HCT116 (cell line): Measurements from ENCODE around the gene OSCAR. TPM values are rescaled to one million over a fixed set of nuclear protein-coding genes. Genes with fewer than 3 reads are reported as not detected.

Experiments used
- ATAC-seq: fragments of 200-7000 bp; cut with Tn5 transposase; 2 replicates; pipeline ENCODE4 v1.9.1; 2020; ENCODE audit warnings: mild to moderate bottlenecking, moderate library complexity
- BruUV-seq: library from RNA; stranded (reverse); fragments of 400-500 nt; replicated peaks from 2 replicates; lab custom pipeline; 2021; lab: Mats Ljungman, UMichigan
- CTCF ChIA-PET: fragments of 300-600 bp; sonication (Branson Sonifier 250); formaldehyde crosslinking; loops from one replicate; lab custom pipeline; 2021; ENCODE audit warnings: antibody characterized with exemption; lab: Charles Lee
- POLR2A ChIA-PET: fragments of 300-600, 350-600 bp; sonication (Branson Sonifier 250); formaldehyde crosslinking; loops from one replicate; lab custom pipeline; 2021; ENCODE audit warnings: antibody characterized with exemption; lab: Charles Lee
- RAD21 ChIA-PET, 2 experiments: fragments of 300-600 bp; sonication (Branson Sonifier 250); formaldehyde crosslinking; loops; one replicate each; lab custom pipeline; 2023; ENCODE audit warnings: low total read pairs in 2 of 2; ENCODE audit not compliant: uncharacterized antibody in 2 of 2, unreplicated experiment in 2 of 2, low non-redundant PET in 1 of 2; lab: Charles Lee
- DNase-seq: peaks from one replicate; pipeline ENCODE4 v3.0.0-alpha.2; 2010; ENCODE audit warnings: low read depth, low spot score
- H2AFZ ChIP-seq: fragments of 200-600 bp; shearing (Covaris generic), sonication (generic); 2 replicates; pipeline ENCODE4 v1.6.1; 2017; ENCODE audit warnings: low read depth, mixed run types, mixed read lengths, antibody characterized with exemption, low read length; ENCODE audit not compliant: poor library complexity, severe bottlenecking
- H3K27ac ChIP-seq: 2 replicates; pipeline ENCODE4 v1.5.1; 2012; ENCODE audit warnings: low read depth, low read length
- H3K27me3 ChIP-seq: fragments of 200-600 bp; sonication (generic); 2 replicates; pipeline ENCODE4 v1.6.1; 2016; ENCODE audit warnings: mixed run types, low read length, mixed read lengths; ENCODE audit not compliant: insufficient read depth
- H3K36me3 ChIP-seq, 2 experiments: fragments of 200-500 bp in 1 of 2; fragments of 200-600 bp in 1 of 2; sonication (Bioruptor generic) in 1 of 2; sonication (generic) in 1 of 2; 2 replicates each; pipeline versions ENCODE4 v1.5.1 to v1.6.1; 2014 to 2016; ENCODE audit warnings: low read length in 2 of 2, inconsistent platforms in 1 of 2, mixed read lengths in 1 of 2, mixed run types in 1 of 2; ENCODE audit not compliant: insufficient read depth in 2 of 2, control insufficient read depth in 1 of 2
- H3K4me1 ChIP-seq, 2 experiments: fragments of 200-600 bp in 1 of 2; sonication (generic) in 1 of 2; 2 replicates each; pipeline versions ENCODE4 v1.5.1 to v1.6.1; 2012 to 2017; ENCODE audit warnings: low read length in 2 of 2, inconsistent platforms in 1 of 2, mild to moderate bottlenecking in 1 of 2, mixed read lengths in 1 of 2, mixed run types in 1 of 2, moderate library complexity in 1 of 2; ENCODE audit not compliant: insufficient read depth in 2 of 2, control insufficient read depth in 1 of 2
- H3K4me2 ChIP-seq: fragments of 200-600 bp; sonication (generic); 2 replicates; pipeline ENCODE4 v1.6.1; 2017; ENCODE audit warnings: mixed run types, low read length, mixed read lengths
- H3K4me3 ChIP-seq, 2 experiments: fragments of 200-600 bp in 1 of 2; sonication (generic) in 1 of 2; replicated peaks in 1 of 2; 2 replicates each; pipeline ENCODE4 v1.5.1; 2011 to 2016; ENCODE audit warnings: low read length in 2 of 2, control low read depth in 1 of 2, low read depth in 1 of 2, mild to moderate bottlenecking in 1 of 2, mixed read lengths in 1 of 2, mixed run types in 1 of 2
- H3K79me2 ChIP-seq: fragments of 200-600 bp; sonication (generic); 2 replicates; pipeline ENCODE4 v1.6.1; 2017; ENCODE audit warnings: mild to moderate bottlenecking, mixed run types, low read length, moderate library complexity, mixed read lengths; ENCODE audit not compliant: insufficient read depth
- H3K9ac ChIP-seq: fragments of 200-600 bp; sonication (generic); 2 replicates; pipeline ENCODE4 v1.6.1; 2016; ENCODE audit warnings: low read length, mixed read lengths
- H3K9me2 ChIP-seq: fragments of 200-600 bp; sonication (generic), shearing (Covaris generic); 2 replicates; pipeline ENCODE4 v1.6.1; 2017; ENCODE audit warnings: mixed run types, mild to moderate bottlenecking, moderate library complexity; ENCODE audit not compliant: insufficient read depth
- H3K9me3 ChIP-seq, 2 experiments: fragments of 200-500 bp in 1 of 2; fragments of 200-600 bp in 1 of 2; sonication (Bioruptor generic) in 1 of 2; sonication (generic) in 1 of 2; 2 replicates each; pipeline ENCODE4 v1.6.1; 2014 to 2017; ENCODE audit warnings: low read length in 2 of 2, mixed read lengths in 2 of 2, inconsistent platforms in 1 of 2, low read depth in 1 of 2, mild to moderate bottlenecking in 1 of 2, mixed run types in 1 of 2, moderate library complexity in 1 of 2; ENCODE audit not compliant: control insufficient read depth in 1 of 2, insufficient read depth in 1 of 2
- H4K20me1 ChIP-seq: fragments of 200-600 bp; sonication (generic), shearing (Covaris generic); 2 replicates; pipeline ENCODE4 v1.6.1; 2017; ENCODE audit warnings: mixed run types, mild to moderate bottlenecking, moderate library complexity; ENCODE audit not compliant: insufficient read depth
- CBX3 ChIP-seq: IDR thresholded peaks from 2 replicates; pipeline ENCODE4 v1.6.1; 2012; ENCODE audit warnings: low read depth
- CEBPB ChIP-seq: IDR thresholded peaks from 2 replicates; pipeline ENCODE4 v1.6.1; 2012; ENCODE audit warnings: low read depth
- CTCF ChIP-seq, 3 experiments: fragments of 200-600 bp in 1 of 3; sonication (generic) in 1 of 3; IDR thresholded peaks in 2 of 3; conservative IDR thresholded peaks in 1 of 3; 2 replicates each; pipeline ENCODE4 v1.5.1; 2012 to 2017; ENCODE audit warnings: low read depth in 2 of 3, low read length in 2 of 3, antibody characterized with exemption in 1 of 3, borderline replicate concordance in 1 of 3, control low read depth in 1 of 3, mild to moderate bottlenecking in 1 of 3, mixed read lengths in 1 of 3, mixed run types in 1 of 3, moderate library complexity in 1 of 3; ENCODE audit not compliant: insufficient read depth in 1 of 3
- EGR1 ChIP-seq: IDR thresholded peaks from 2 replicates; pipeline ENCODE4 v1.6.1; 2012; ENCODE audit warnings: low read depth
- ELF1 ChIP-seq: IDR thresholded peaks from 2 replicates; pipeline ENCODE4 v1.6.1; 2012; ENCODE audit warnings: low read depth, borderline replicate concordance
- EZH2 ChIP-seq: fragments of 200-600 bp; sonication (generic); IDR thresholded peaks from 2 replicates; pipeline ENCODE4 v1.6.1; 2017; ENCODE audit warnings: antibody characterized with exemption, mixed run types
- EZH2phosphoT487 ChIP-seq: fragments of 200-600 bp; IDR thresholded peaks from 2 replicates; pipeline ENCODE4 v1.6.1; 2018; ENCODE audit warnings: antibody characterized with exemption, borderline replicate concordance
- JUND ChIP-seq: IDR thresholded peaks from 2 replicates; pipeline ENCODE4 v1.6.1; 2012
- POLR2A ChIP-seq: IDR thresholded peaks from 2 replicates; pipeline ENCODE4 v1.7.0; 2011; ENCODE audit warnings: borderline replicate concordance; ENCODE audit not compliant: insufficient read depth, insufficient read length; ENCODE audit errors: extremely low read depth
- POLR2AphosphoS5 ChIP-seq: IDR thresholded peaks from 2 replicates; pipeline ENCODE4 v1.6.1; 2011; ENCODE audit warnings: mild to moderate bottlenecking, low read depth, low read length, moderate library complexity
- RAD21 ChIP-seq: IDR thresholded peaks from 2 replicates; pipeline ENCODE4 v1.6.1; 2012; ENCODE audit warnings: low read depth, mild to moderate bottlenecking
- SIN3A ChIP-seq: IDR thresholded peaks from 2 replicates; pipeline ENCODE4 v1.6.1; 2012; ENCODE audit warnings: low read depth
- SP1 ChIP-seq: IDR thresholded peaks from 2 replicates; pipeline ENCODE4 v1.6.1; 2012; ENCODE audit warnings: low read depth
- SRF ChIP-seq: IDR thresholded peaks from 2 replicates; pipeline ENCODE4 v1.6.1; 2012; ENCODE audit warnings: low read depth
- YY1 ChIP-seq: IDR thresholded peaks from 2 replicates; pipeline ENCODE4 v1.6.1; 2011; ENCODE audit warnings: low read length, low read depth, moderate library complexity, mild to moderate bottlenecking; ENCODE audit not compliant: insufficient replicate concordance; ENCODE audit errors: extremely low read depth
- ZBTB33 ChIP-seq: IDR thresholded peaks from 2 replicates; pipeline ENCODE4 v1.6.1; 2011; ENCODE audit warnings: mild to moderate bottlenecking, low read length, moderate library complexity; ENCODE audit not compliant: insufficient replicate concordance; ENCODE audit errors: extremely low read depth
- intact Hi-C: fragments of 100-400 bp; cut with micrococcal nuclease; formaldehyde crosslinking; loops from 2 replicates; pipeline ENCODE4 v1.10.0; 2022
- total RNA-seq: library from RNA; stranded (reverse); gene quantifications from one replicate; pipeline ENCODE4 v1.2.1, GENCODE V29; 2021; ENCODE audit not compliant: unreplicated experiment

The OSCAR gene
- total RNA-seq, 1 experiment from 2014 or later = 0.59 TPM

DNA sequence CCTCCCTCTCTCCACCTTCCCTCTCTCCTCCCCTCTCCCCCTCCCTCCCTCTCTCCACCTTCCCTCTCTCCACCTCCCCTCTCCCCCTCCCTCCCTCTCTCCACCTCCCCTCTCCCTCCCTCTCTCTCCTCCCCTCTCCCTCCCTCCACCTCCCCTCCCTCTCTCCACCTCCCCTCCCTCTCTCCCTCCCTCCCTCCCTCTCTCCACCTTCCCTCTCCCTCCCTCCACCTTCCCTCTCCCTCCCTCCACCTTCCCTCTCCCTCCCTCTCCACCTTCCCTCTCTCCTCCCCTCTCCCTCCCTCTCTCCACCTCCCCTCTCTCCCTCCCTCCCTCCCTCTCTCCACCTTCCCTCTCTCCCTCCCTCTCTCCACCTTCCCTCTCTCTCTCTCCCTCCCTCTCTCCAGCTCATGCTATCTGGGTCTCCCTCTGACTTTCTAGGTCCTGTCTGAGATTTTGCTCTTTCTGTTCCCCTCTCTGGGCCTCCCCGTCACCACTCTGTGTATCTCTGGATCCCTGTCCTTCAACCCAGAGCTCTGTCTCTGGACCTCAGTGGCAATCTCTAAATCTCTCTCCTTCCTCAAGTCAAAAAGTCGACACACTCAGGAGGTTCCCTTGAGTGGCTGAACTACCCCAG is 33.5 kb upstream of the OSCAR start:
- CTCF ChIA-PET = no interaction called here
- H3K4me3 ChIP-seq = no peak overlapping the region
- POLR2A ChIA-PET = no interaction called here

DNA sequence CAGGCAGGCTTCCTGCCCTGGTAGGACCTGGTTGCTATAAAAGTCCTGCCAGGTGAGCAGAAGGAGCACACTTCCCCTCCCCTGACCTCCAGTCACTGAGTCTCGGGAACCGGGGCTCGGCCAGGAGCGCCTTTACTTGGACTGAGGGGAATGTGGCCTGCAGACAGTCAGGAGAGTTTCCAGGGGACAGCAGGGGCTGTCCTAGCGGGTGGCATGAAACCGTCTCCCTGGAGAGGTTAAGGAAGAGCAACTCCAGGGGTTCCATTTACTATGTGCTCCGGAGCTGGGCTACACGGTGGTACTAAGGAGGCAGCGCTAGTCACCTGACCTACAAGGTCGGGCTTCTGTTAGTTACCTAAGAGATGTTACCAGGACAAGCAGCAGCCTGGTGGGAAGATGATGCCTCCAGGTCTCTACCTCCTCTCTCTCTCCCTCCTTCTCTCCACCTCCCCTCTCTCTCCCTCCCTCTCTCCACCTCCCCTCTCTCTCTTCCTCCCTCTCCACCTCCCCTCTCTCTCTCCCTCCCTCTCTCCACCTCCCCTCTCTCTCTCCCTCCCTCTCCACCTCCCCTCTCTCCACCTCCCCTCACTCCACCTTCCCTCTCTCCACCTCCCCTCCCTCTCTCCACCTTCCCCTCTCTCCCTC is 32.8 kb upstream of the OSCAR start:
- Histone ChIP-seq H3K4me3 (no peak overlapping the region), H3K79me2 (peaks cover 7% of the 10 kb centered on the region), H4K20me1 (no peaks in the 10 kb centered on the region), H3K4me2 (no peak overlapping the region), H3K9ac (no peak overlapping the region), H3K9me2 (no peaks in the 10 kb centered on the region), H3K4me1 (peaks cover 8 to 18% of the 10 kb centered on the region in 2 experiments; a peak in 3 of 4 replicates), H2AFZ (no peak overlapping the region), H3K27ac (peak overlapping the region; percentile 21; the same call in 1 of the 2 replicates), H3K27me3 (no peaks in the 10 kb centered on the region), H3K9me3 (no peaks in the 10 kb centered on the region), H3K36me3 (peaks cover 8 to 12% of the 10 kb centered on the region in 2 experiments; a peak in 3 of 4 replicates)
- ChIA-PET POLR2A (no interaction called here), CTCF (no interaction called here), RAD21 (no interaction called here)
- no TSS peak for BruUV-seq
- ATAC-seq (no peak), DNase-seq (peak; percentile 32)
- intact Hi-C loops = no loop called here
- TF ChIP-seq JUND (no peak), ZBTB33 (no peak), SIN3A (no peak), EZH2 (no peak), CEBPB (no peak), POLR2A (no peak), YY1 (no peak), ELF1 (no peak), EGR1 (no peak), EZH2phosphoT487 (no peak), SRF (no peak), CBX3 (no peak), CTCF (IDR thresholded peaks at IDR 0.05 in 2 of 3, conservative IDR thresholded peaks at IDR 0.05 in 1 of 3; ENCODE audit: borderline replicate concordance in 1 of 3, insufficient read depth in 1 of 3, low read depth in 2 of 3, low read length in 2 of 3) (no peak)

More for the DNA sequence above, 33.5 kb upstream of the OSCAR start:
- peaks cover 14% of the 10 kb centered on the region for H3K79me2 ChIP-seq
- H3K9me3 ChIP-seq = no peaks in the 10 kb centered on the region
- ATAC-seq = no peak
- no peaks in the 10 kb centered on the region for H3K9me2 ChIP-seq
- intact Hi-C loops = no loop called here
- H2AFZ ChIP-seq = no peak overlapping the region
- RAD21 ChIA-PET = no interaction called here
- H3K36me3 ChIP-seq = peaks cover 6 to 10% of the 10 kb centered on the region in 2 experiments; a peak in 3 of 4 replicates
- TF ChIP-seq JUND (no peak), POLR2AphosphoS5 (no peak), RAD21 (no peak), SP1 (no peak), EZH2 (no peak)
- TF ChIP-seq, all 23 proteins: peak for 0
- BruUV-seq = no TSS peak
- Histone ChIP-seq H3K4me2 (no peak overlapping the region), H3K27ac (0 out of 2 replicates have a peak overlapping the region, but pooled peaks have one; percentile 12), H3K9ac (no peak overlapping the region), H3K27me3 (no peaks in the 10 kb centered on the region), H4K20me1 (no peaks in the 10 kb centered on the region), H3K4me1 (peaks cover 12 to 24% of the 10 kb centered on the region in 2 experiments)
- no peak for DNase-seq
